ENCODE results near the gene PPP2R5E. TPM values are rescaled to one million over a fixed set of nuclear protein-coding genes. Genes with fewer than 3 reads are reported as not detected.
A peak's percentile ranks its signal among the peaks of the same experiment; 100 is the strongest.
"Not testable (repeated sequence)": the region's sequence is repeated elsewhere in the genome, so short reads cannot be mapped to it uniquely, and the experiment has no call there.

PPP2R5E gene
- 10 to 100 TPM; 26.3 to 30.7 (median 30.2) TPM for total RNA-seq

GRCh38 chr14:63543000-63543825 is at the start of gene PPP2R5E:
PPP2R5E (minus strand) TSS chr14:63543377; CDS start chr14:63539685, 3,692 bp downstream.
- intact Hi-C loops (cut with DNase I) = loop anchor here (5.0 kb wide), 2 partner anchors 99 to 106 kb away; partner anchors contain the start of gene WDR89
- 1% methylated on average over 37 of the region's 78 CpGs for WGBS

GRCh38 chr14:63583046-63583445 is 39.9 kb upstream of the PPP2R5E start:
- H3K9me3 ChIP-seq; intact Hi-C loops (cut with DNase I); H3K4me3 ChIP-seq; H3K4me1 ChIP-seq; H3K36me3 ChIP-seq; H3K27ac ChIP-seq (replicated peaks in 1 of 4); DNase-seq (ENCODE audit: extremely low spot score); H3K27me3 ChIP-seq: not testable (repeated sequence)
- 89% methylated on average over 8 of the region's 8 CpGs for WGBS

More at GRCh38 chr14:63543000-63543825, at the start of gene PPP2R5E:
- Histone ChIP-seq H3K9me3 (no peaks in the 10 kb centered on the region), H3K27ac (replicated peaks in 1 of 4) (peak within 1 kb of the TSS; percentile 87 to 96 (median 94)), H3K4me3 (peak within 1 kb of the TSS; percentile 80 to 100 (median 85)), H3K36me3 (peaks cover 10 to 19% (median 14%) of the 10 kb centered on the region in 4 donors), H3K4me1 (peaks cover 22 to 35% (median 30%) of the 10 kb centered on the region in 4 donors), H3K27me3 (no peaks in the 10 kb centered on the region)
- DNase-seq (ENCODE audit: extremely low spot score) = peak; percentile 99
- TF ChIP-seq EP300 (IDR thresholded peaks at IDR 0.05) (no peak), POLR2AphosphoS5 (IDR thresholded peaks at IDR 0.05) (peak; percentile 82 to 94), POLR2A (IDR thresholded peaks at IDR 0.05; ENCODE audit: low read depth) (peak; percentile 64)

- no peak for TF ChIP-seq POLR2AphosphoS5 (IDR thresholded peaks at IDR 0.05)
- no peak for TF ChIP-seq POLR2A (IDR thresholded peaks at IDR 0.05; ENCODE audit: low read depth)
- no peak for TF ChIP-seq EP300 (IDR thresholded peaks at IDR 0.05)
- no peak for TF ChIP-seq CTCF (IDR thresholded peaks at IDR 0.05)
- Histone ChIP-seq H3K27ac (replicated peaks in 1 of 4) (no peak overlapping the region), H3K4me3 (no peak overlapping the region), H3K27me3 (no peaks in the 10 kb centered on the region), H3K4me1 (no peaks in the 10 kb centered on the region), H3K36me3 (no peaks in the 10 kb centered on the region), H3K9me3 (no peaks in the 10 kb centered on the region)
- WGBS = 60% methylated on average over 4 of the region's 4 CpGs
- no peak for DNase-seq (ENCODE audit: extremely low spot score)
- intact Hi-C loops (cut with DNase I) = no loop called here
Measured at GRCh38 chr14:63581491-63581890, 38.3 kb upstream of the PPP2R5E start.

GRCh38 chr14:63578300-63578699 is 35.1 kb upstream of the PPP2R5E start:
- no peak for TF ChIP-seq POLR2A (IDR thresholded peaks at IDR 0.05; ENCODE audit: low read depth)
- TF ChIP-seq EP300 (IDR thresholded peaks at IDR 0.05) = no peak
- DNase-seq (ENCODE audit: extremely low spot score) = no peak
- no peaks in the 10 kb centered on the region for H3K9me3 ChIP-seq
- H3K36me3 ChIP-seq = no peaks in the 10 kb centered on the region
- WGBS = 92% methylated on average over 1 of the region's 1 CpG
- no peaks in the 10 kb centered on the region for H3K27me3 ChIP-seq
- H3K4me1 ChIP-seq = no peaks in the 10 kb centered on the region
- intact Hi-C loops (cut with DNase I) = no loop called here
- no peak overlapping the region for H3K27ac ChIP-seq (replicated peaks in 1 of 4)
- H3K4me3 ChIP-seq = no peak overlapping the region

GRCh38 chr14:63573581-63573980 is 30.4 kb upstream of the PPP2R5E start:
- no peaks in the 10 kb centered on the region for H3K27me3 ChIP-seq
- H3K4me3 ChIP-seq = no peak overlapping the region
- no peak for DNase-seq (ENCODE audit: extremely low spot score)
- H3K27ac ChIP-seq (replicated peaks in 1 of 4) = no peak overlapping the region
- TF ChIP-seq POLR2AphosphoS5 (IDR thresholded peaks at IDR 0.05) (no peak), EP300 (IDR thresholded peaks at IDR 0.05) (no peak), POLR2A (IDR thresholded peaks at IDR 0.05; ENCODE audit: low read depth) (no peak), CTCF (IDR thresholded peaks at IDR 0.05) (no peak)
- WGBS = 75% methylated on average over 4 of the region's 4 CpGs
- H3K9me3 ChIP-seq = no peaks in the 10 kb centered on the region
- intact Hi-C loops (cut with DNase I) = no loop called here
- H3K4me1 ChIP-seq = no peaks in the 10 kb centered on the region
- no peaks in the 10 kb centered on the region for H3K36me3 ChIP-seq

GRCh38 chr14:63565448-63565847 is 22.3 kb upstream of the PPP2R5E start:
- H3K27me3 ChIP-seq = no peaks in the 10 kb centered on the region
- no peak overlapping the region for H3K27ac ChIP-seq (replicated peaks in 1 of 4)
- intact Hi-C loops (cut with DNase I) = no loop called here
- H3K9me3 ChIP-seq = no peaks in the 10 kb centered on the region
- TF ChIP-seq POLR2A (IDR thresholded peaks at IDR 0.05; ENCODE audit: low read depth) (no peak), CTCF (IDR thresholded peaks at IDR 0.05) (no peak), POLR2AphosphoS5 (IDR thresholded peaks at IDR 0.05) (no peak), EP300 (IDR thresholded peaks at IDR 0.05) (no peak)
- 92% methylated on average over 3 of the region's 3 CpGs for WGBS
- no peak overlapping the region for H3K4me3 ChIP-seq
- H3K4me1 ChIP-seq = no peaks in the 10 kb centered on the region
- DNase-seq (ENCODE audit: extremely low spot score) = no peak
- H3K36me3 ChIP-seq = no peaks in the 10 kb centered on the region
